ENCODE measurements around the gene SUPT20H. TPM values are rescaled to one million over a fixed set of nuclear protein-coding genes. Genes with fewer than 3 reads are reported as not detected.

SUPT20H gene
- total and polyA plus RNA-seq, 2 donors (not counting 1 experiment from before 2014, with no cell fraction given): 43.8 to 93.7 TPM

DNA sequence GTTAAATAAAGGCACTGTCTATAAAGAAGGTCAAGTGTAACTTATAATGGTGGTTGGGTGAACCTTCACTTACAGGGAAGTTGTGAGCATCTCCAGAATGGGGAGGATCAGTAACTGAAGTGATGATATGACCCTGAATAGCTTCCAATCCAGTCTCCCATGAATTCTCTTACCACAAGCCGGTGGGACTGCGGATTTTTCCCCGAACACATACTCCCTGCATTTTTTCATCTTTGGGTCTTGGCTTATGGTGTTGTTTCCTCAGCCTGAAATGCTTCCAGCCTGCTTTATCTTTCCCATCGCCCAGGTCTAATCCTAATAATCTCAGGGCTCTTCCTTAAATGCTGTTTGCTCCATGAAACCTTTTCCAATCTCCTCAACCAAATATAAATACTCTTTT, 48.0 kb upstream of the SUPT20H start:
- H3K79me2 ChIP-seq (ENCODE audit: control insufficient read depth, insufficient read depth, low read length): no peaks in the 10 kb centered on the region
- no peak overlapping the region for H3K27ac ChIP-seq (ENCODE audit: low read length in 2 of 2)
- CTCF ChIA-PET: no interaction called here
- WGBS (ENCODE audit: insufficient coverage): 93% methylated on average over 3 of the region's 4 CpGs
- no peak overlapping the region for H3K9ac ChIP-seq (ENCODE audit: low read length)
- H3K4me2 ChIP-seq (replicated peaks; ENCODE audit: low read depth, low read length, poor library complexity, severe bottlenecking): no peak overlapping the region
- Mint-ChIP-seq H3K27me3 (peaks cover 12% of the 10 kb centered on the region), H3K4me3 (no peak overlapping the region), H3K9me3 (ENCODE audit: insufficient read depth) (no peaks in the 10 kb centered on the region), H3K27ac (no peak overlapping the region), H3K4me1 (no peaks in the 10 kb centered on the region)
- H3K4me1 ChIP-seq (ENCODE audit: control insufficient read depth in 2 of 2, insufficient read depth in 2 of 2, low read length in 2 of 2): no peaks in the 10 kb centered on the region
- peaks cover 0 to 5% (median 0%) of the 10 kb centered on the region in 3 donors for H3K9me3 ChIP-seq (ENCODE audit: control extremely low read depth in 1 of 3, control insufficient read depth in 2 of 3, insufficient read depth in 1 of 3, low read length in 2 of 3)
- H3K27me3 ChIP-seq (replicated peaks in 1 of 4; ENCODE audit: control extremely low read depth in 1 of 4, control insufficient read depth in 3 of 4, insufficient read depth in 4 of 4, low read length in 3 of 4): peaks cover 0 to 4% (median 0%) of the 10 kb centered on the region in 4 experiments
- ATAC-seq (ENCODE audit: low read depth) (no peak), DNase-seq (no peak)
- no peak overlapping the region for H3K4me3 ChIP-seq (ENCODE audit: control extremely low read depth in 1 of 5, extremely low read depth in 1 of 5, insufficient read depth in 1 of 5, low read depth in 2 of 5, low read length in 4 of 5)
- no peak overlapping the region for H2AFZ ChIP-seq (ENCODE audit: insufficient read depth, low read depth, low read length, poor library complexity, severe bottlenecking)
- TF ChIP-seq EZH2 (IDR thresholded peaks at IDR 0.05; ENCODE audit: borderline replicate concordance, insufficient read depth, low read depth, low read length, poor library complexity, severe bottlenecking) (no peak), CTCF (IDR thresholded peaks at IDR 0.05) (no peak)
- POLR2A ChIA-PET: no interaction called here
- intact Hi-C loops (cut with micrococcal nuclease): no loop called here
- no peaks in the 10 kb centered on the region for H3K36me3 ChIP-seq (replicated peaks in 1 of 2; ENCODE audit: control extremely low read depth in 1 of 2, control insufficient read depth in 1 of 2, extremely low read depth in 1 of 2, insufficient read depth in 2 of 2, low read length in 1 of 2)
- no peaks in the 10 kb centered on the region for H4K20me1 ChIP-seq (ENCODE audit: control insufficient read depth, insufficient read depth, low read length, poor library complexity, severe bottlenecking)

- no peak overlapping the region for H3K27ac Mint-ChIP-seq
- no peaks in the 10 kb centered on the region for H3K36me3 ChIP-seq (replicated peaks in 1 of 2; ENCODE audit: control extremely low read depth in 1 of 2, control insufficient read depth in 1 of 2, extremely low read depth in 1 of 2, insufficient read depth in 2 of 2, low read length in 1 of 2)
- ChIA-PET POLR2A (no interaction called here), CTCF (no interaction called here)
- H3K4me1 ChIP-seq (ENCODE audit: control insufficient read depth in 2 of 2, insufficient read depth in 2 of 2, low read length in 2 of 2): no peaks in the 10 kb centered on the region
- no peaks in the 10 kb centered on the region for H4K20me1 ChIP-seq (ENCODE audit: control insufficient read depth, insufficient read depth, low read length, poor library complexity, severe bottlenecking)
- H3K27me3 Mint-ChIP-seq: peaks cover 12% of the 10 kb centered on the region
- H3K4me1 Mint-ChIP-seq: no peaks in the 10 kb centered on the region
- H3K9ac ChIP-seq (ENCODE audit: low read length): no peak overlapping the region
- no peak overlapping the region for H2AFZ ChIP-seq (ENCODE audit: insufficient read depth, low read depth, low read length, poor library complexity, severe bottlenecking)
- H3K27ac ChIP-seq (ENCODE audit: low read length in 2 of 2): no peak overlapping the region
- ATAC-seq (ENCODE audit: low read depth): no peak
- WGBS (ENCODE audit: insufficient coverage): 100% methylated on average over 2 of the region's 2 CpGs
- DNase-seq: no peak
- peaks cover 0 to 5% (median 0%) of the 10 kb centered on the region in 3 donors for H3K9me3 ChIP-seq (ENCODE audit: control extremely low read depth in 1 of 3, control insufficient read depth in 2 of 3, insufficient read depth in 1 of 3, low read length in 2 of 3)
- H3K4me2 ChIP-seq (replicated peaks; ENCODE audit: low read depth, low read length, poor library complexity, severe bottlenecking): no peak overlapping the region
- TF ChIP-seq EZH2 (IDR thresholded peaks at IDR 0.05; ENCODE audit: borderline replicate concordance, insufficient read depth, low read depth, low read length, poor library complexity, severe bottlenecking) (no peak), CTCF (IDR thresholded peaks at IDR 0.05) (no peak)
- no peaks in the 10 kb centered on the region for H3K79me2 ChIP-seq (ENCODE audit: control insufficient read depth, insufficient read depth, low read length)
- no peak overlapping the region for H3K4me3 Mint-ChIP-seq
- intact Hi-C loops (cut with micrococcal nuclease): no loop called here
- no peak overlapping the region for H3K4me3 ChIP-seq (ENCODE audit: control extremely low read depth in 1 of 5, extremely low read depth in 1 of 5, insufficient read depth in 1 of 5, low read depth in 2 of 5, low read length in 4 of 5)
- H3K9me3 Mint-ChIP-seq (ENCODE audit: insufficient read depth): no peaks in the 10 kb centered on the region
- peaks cover 0 to 4% (median 0%) of the 10 kb centered on the region in 4 experiments for H3K27me3 ChIP-seq (replicated peaks in 1 of 4; ENCODE audit: control extremely low read depth in 1 of 4, control insufficient read depth in 3 of 4, insufficient read depth in 4 of 4, low read length in 3 of 4)
Observed at GRCh38 chr13:37106642-37107041, 47.2 kb upstream of the SUPT20H start.

Data from B cell (primary cell).